SK-N-MC (cell line): ENCODE data around the gene SCG3.

Experiments used
- EZH2 ChIP-seq: fragments of 200-600 bp; sonication (generic); IDR thresholded peaks from one replicate; pipeline ENCODE4 v1.6.1; 2017; ENCODE audit warnings: antibody characterized with exemption
- FOXP2 ChIP-seq: optimal IDR thresholded peaks from 2 replicates; pipeline ENCODE3; 2011; ENCODE audit warnings: mild to moderate bottlenecking, moderate library complexity; ENCODE audit not compliant: insufficient read depth; ENCODE audit errors: extremely low read length, control extremely low read depth
- POLR2AphosphoS5 ChIP-seq: IDR thresholded peaks from 2 replicates; pipeline ENCODE4 v1.6.1; 2012; ENCODE audit warnings: mild to moderate bottlenecking, low read depth, low read length, borderline replicate concordance

GRCh38 chr15:51667478-51667877, 13.8 kb upstream of the SCG3 start:
- TF ChIP-seq EZH2 (no peak), POLR2AphosphoS5 (no peak), FOXP2 (no peak)
